Measurements from ENCODE around the gene RHOH. TPM values are rescaled to one million over a fixed set of nuclear protein-coding genes. Genes with fewer than 3 reads are reported as not detected.

RHOH gene
- total and polyA plus RNA-seq, 9 of the 15 experiments (the other 6 are each of a cell fraction or from before 2014, with no cell fraction given) = 14.3 to 37.7 (median 23.2) TPM

GRCh38 chr4:40212674-40213527 is 16.1 kb downstream of the RHOH start:
- Histone ChIP-seq H3K27me3 (ENCODE audit: control insufficient read depth in 2 of 2, insufficient read depth in 2 of 2, low read length in 2 of 2) (no peaks in the 10 kb centered on the region), H3K79me2 (ENCODE audit: control insufficient read depth, insufficient read depth, low read length) (peaks cover 97% of the 10 kb centered on the region), H3K36me3 (ENCODE audit: control insufficient read depth, insufficient read depth, low read length) (peaks cover 62% of the 10 kb centered on the region), H3K4me1 (replicated peaks in 1 of 2; ENCODE audit: control insufficient read depth in 2 of 2, insufficient read depth in 2 of 2, low read length in 2 of 2) (peaks cover 15 to 28% of the 10 kb centered on the region in 2 experiments; a peak in 4 of 5 replicates), H2AFZ (ENCODE audit: low read depth, low read length) (peak overlapping the region; percentile 8; the same call in 1 of the 2 replicates), H3K27ac (ENCODE audit: extremely low read depth, low read depth, low read length) (peak overlapping the region; percentile 14; the same call in 1 of the 3 replicates), H3K4me2 (ENCODE audit: insufficient read depth, low read length) (peak overlapping the region; percentile 31), H4K20me1 (replicated peaks; ENCODE audit: control insufficient read depth, insufficient read depth, low read length) (no peaks in the 10 kb centered on the region), H3K9ac (ENCODE audit: insufficient read depth in 1 of 2, low read depth in 2 of 2, low read length in 2 of 2) (no peak overlapping the region), H3K9me3 (replicated peaks; ENCODE audit: control insufficient read depth, insufficient read depth, low read depth, low read length) (no peaks in the 10 kb centered on the region), H3K9me1 (ENCODE audit: control insufficient read depth, insufficient read depth, low read length) (no peaks in the 10 kb centered on the region), H3K4me3 (no peak overlapping the region)
- POLR2A ChIA-PET = interaction anchor here (0.6 to 2.6 kb wide), 6 partner anchors 9 to 26 kb away, joined by 3 to 8 read pairs (median 4); no protein-coding TSS in a partner anchor
- intact Hi-C loops (cut with micrococcal nuclease) = no loop called here
- DNase-seq (ENCODE audit: extremely low read depth in 1 of 4, low spot score in 3 of 4) (no peak), FAIRE-seq (no peak), ATAC-seq (no peak)
- CTCF ChIA-PET (ENCODE audit: low intra/inter-chr PET ratio) = no interaction called here
- in situ Hi-C loops (cut with MboI) = no loop called here
- no TSS peak for BruUV-seq (replicated peaks)
- WGBS (ENCODE audit: insufficient coverage, low coverage, missing lambda C conversion rate) = 9% methylated on average over 6 of the region's 6 CpGs
- TF ChIP-seq FOSL1 (tag; conservative IDR thresholded peaks at IDR 0.05) (peak; percentile 60), DNMT1 (IDR thresholded peaks at IDR 0.05) (no peak), CXXC5 (CRISPR knock-in tag; IDR thresholded peaks at IDR 0.05) (peak; percentile 55), ATF4 (CRISPR knock-in tag; IDR thresholded peaks at IDR 0.05) (no peak), SMARCC2 (IDR thresholded peaks at IDR 0.05; ENCODE audit: low read depth) (0 out of 2 replicates have a peak, but pooled peaks have one; percentile 44), CTBP1 (IDR thresholded peaks at IDR 0.05; ENCODE audit: borderline replicate concordance) (peak; percentile 74; the same call in 1 of the 2 replicates), EZH2 (IDR thresholded peaks at IDR 0.05; ENCODE audit: borderline replicate concordance, low read depth, low read length) (no peak), NR2F6 (CRISPR knock-in tag; IDR thresholded peaks at IDR 0.05) (no peak), SMARCE1 (IDR thresholded peaks at IDR 0.05) (peak; percentile 80; the same call in 1 of the 2 replicates), SNRNP70 (optimal IDR thresholded peaks at IDR 0.05; ENCODE audit: low read depth, low read length) (no peak), TEAD4 (IDR thresholded peaks at IDR 0.05; ENCODE audit: low read length) (peak; percentile 16; the same call in 1 of the 2 replicates), TEAD4 (CRISPR knock-in tag; IDR thresholded peaks at IDR 0.05; ENCODE audit: borderline replicate concordance) (no peak), LCOR (CRISPR knock-in tag; IDR thresholded peaks at IDR 0.05) (0 out of 2 replicates have a peak, but pooled peaks have one; percentile 46), NCOA4 (IDR thresholded peaks at IDR 0.05; ENCODE audit: partially characterized antibody) (peak; percentile 5), GTF2E2 (tag; IDR thresholded peaks at IDR 0.05) (no peak), CBFA2T3 (IDR thresholded peaks at IDR 0.05) (peak; percentile 8; the same call in 1 of the 2 replicates), TFAP4 (CRISPR knock-in tag; IDR thresholded peaks at IDR 0.05; ENCODE audit: borderline replicate concordance) (peak; percentile 32; the same call in 1 of the 2 replicates), DACH1 (IDR thresholded peaks at IDR 0.05; ENCODE audit: partially characterized antibody) (peak; percentile 35), ZNF263 (CRISPR knock-in tag; IDR thresholded peaks at IDR 0.05; ENCODE audit: borderline replicate concordance) (no peak), MYNN (IDR thresholded peaks at IDR 0.05) (0 out of 2 replicates have a peak, but pooled peaks have one; percentile 18), MYNN (CRISPR knock-in tag; IDR thresholded peaks at IDR 0.05) (no peak), NFIX (CRISPR knock-in tag; IDR thresholded peaks at IDR 0.05; ENCODE audit: low read depth) (no peak), ARID1B (IDR thresholded peaks at IDR 0.05) (peak; percentile 61; the same call in 1 of the 2 replicates), KAT8 (IDR thresholded peaks at IDR 0.05; ENCODE audit: low read depth) (no peak)

All from K562 (cell line).